SK-N-MC (cell line): ENCODE measurements around the gene SMAD6.

Experiments used
- EZH2 ChIP-seq: fragments of 200-600 bp; sonication (generic); IDR thresholded peaks from one replicate; pipeline ENCODE4 v1.6.1; 2017; ENCODE audit warnings: antibody characterized with exemption
- FOXP2 ChIP-seq: optimal IDR thresholded peaks from 2 replicates; pipeline ENCODE3; 2011; ENCODE audit warnings: mild to moderate bottlenecking, moderate library complexity; ENCODE audit not compliant: insufficient read depth; ENCODE audit errors: extremely low read length, control extremely low read depth
- POLR2AphosphoS5 ChIP-seq: IDR thresholded peaks from 2 replicates; pipeline ENCODE4 v1.6.1; 2012; ENCODE audit warnings: mild to moderate bottlenecking, low read depth, low read length, borderline replicate concordance

- TF ChIP-seq POLR2AphosphoS5: no peak
- TF ChIP-seq EZH2: no peak
- TF ChIP-seq FOXP2: no peak
These were observed 95.9 kb downstream of the SMAD6 start for GRCh38 chr15:66797921-66798320.
